Calu3 (cell line): ENCODE measurements around the gene KCNAB3. TPM values are rescaled to one million over a fixed set of nuclear protein-coding genes. Genes with fewer than 3 reads are reported as not detected.

ENCODE experiments used
- BruUV-seq: library from RNA; stranded (reverse); fragments of 400-500 nt; replicated peaks from 2 replicates; lab custom pipeline; 2021; lab: Mats Ljungman, UMichigan
- CTCF ChIA-PET: fragments of 300-600 bp; sonication (Branson Sonifier 250); formaldehyde crosslinking; loops from one replicate; lab custom pipeline; 2022; ENCODE audit warnings: antibody characterized with exemption; lab: Charles Lee
- DNase-seq: peaks from one replicate; pipeline ENCODE4 v3.0.0; 2022
- H3K27ac Mint-ChIP-seq: one replicate; pipeline ENCODE4 v1.8.0; 2022; ENCODE audit warnings: mixed read lengths; ENCODE audit not compliant: unreplicated experiment
- H3K27me3 Mint-ChIP-seq: one replicate; pipeline ENCODE4 v1.8.0; 2022; ENCODE audit warnings: mixed read lengths; ENCODE audit not compliant: unreplicated experiment
- H3K36me3 Mint-ChIP-seq: one replicate; pipeline ENCODE4 v1.8.0; 2022; ENCODE audit warnings: mild to moderate bottlenecking, moderate library complexity, mixed read lengths; ENCODE audit not compliant: insufficient read depth, unreplicated experiment
- H3K4me1 Mint-ChIP-seq: one replicate; pipeline ENCODE4 v1.8.0; 2022; ENCODE audit warnings: mild to moderate bottlenecking, low read depth, mixed read lengths; ENCODE audit not compliant: unreplicated experiment
- H3K4me3 Mint-ChIP-seq: one replicate; pipeline ENCODE4 v1.8.0; 2022; ENCODE audit warnings: mild to moderate bottlenecking, low read depth, moderate library complexity, mixed read lengths; ENCODE audit not compliant: unreplicated experiment
- H3K9me3 Mint-ChIP-seq: one replicate; pipeline ENCODE4 v1.8.0; 2022; ENCODE audit warnings: low read depth, mixed read lengths; ENCODE audit not compliant: unreplicated experiment
- intact Hi-C: fragments of 100-400 bp; cut with micrococcal nuclease; formaldehyde crosslinking; loops from one replicate; pipeline ENCODE4 v1.10.0; 2022; ENCODE audit not compliant: unreplicated experiment
- total RNA-seq: library from RNA; stranded (reverse); gene quantifications from 2 replicates; pipeline ENCODE4 v1.2.3, GENCODE V29; 2022
- TF ChIP-seq, protein P1 (sequence below): fragments of 200-600 bp; IDR thresholded peaks from one replicate; pipeline ENCODE4 v1.8.0; 2022; ENCODE audit warnings: antibody characterized with exemption; ENCODE audit not compliant: unreplicated experiment

The KCNAB3 gene
- total RNA-seq, 1 experiment from 2014 or later, result 4.8 TPM

DNA sequence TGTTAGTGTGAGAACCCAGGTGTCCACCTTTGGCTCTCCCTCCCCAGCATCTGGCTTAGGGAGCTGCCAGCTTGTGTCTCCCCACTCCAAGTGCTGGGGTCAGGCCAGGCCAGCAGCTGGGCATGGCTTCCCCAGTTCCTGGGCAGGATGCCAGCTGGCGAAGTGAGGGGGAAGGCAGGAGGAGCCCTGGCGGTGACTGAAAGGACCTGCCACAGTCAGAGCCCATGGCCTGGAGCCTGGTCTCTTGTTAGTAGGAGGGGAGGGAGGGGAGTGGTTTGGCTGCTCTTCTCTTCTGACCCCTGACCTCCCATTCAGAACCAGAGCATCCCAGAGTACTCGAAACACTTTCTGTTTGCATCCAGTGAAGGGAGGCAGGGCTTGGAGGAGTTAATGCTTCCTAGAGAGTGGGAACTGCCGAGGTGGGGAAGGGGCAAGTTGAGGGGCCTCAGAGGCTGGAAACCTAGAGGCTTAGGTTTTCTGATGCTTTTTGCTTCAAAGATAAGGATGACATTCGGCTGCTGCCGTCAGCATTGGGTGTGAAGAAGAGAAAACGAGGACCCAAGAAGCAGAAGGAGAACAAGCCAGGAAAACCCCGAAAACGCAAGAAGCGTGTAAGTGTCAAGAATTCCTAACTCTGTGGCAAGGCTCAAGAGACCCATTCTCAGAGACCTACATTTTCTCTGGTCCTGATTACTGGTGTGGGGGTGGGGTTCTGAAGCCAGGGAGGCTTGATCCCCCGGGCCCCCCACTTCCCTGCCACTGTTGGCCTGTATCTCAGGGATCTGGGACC is 40.3 kb downstream of the KCNAB3 start:
- CTCF ChIA-PET, result interaction anchor here (0.9 to 1.2 kb wide), 2 partner anchors 57 to 100 kb away, joined by 3 read pairs; no protein-coding TSS in a partner anchor
- Mint-ChIP-seq H3K27me3 (no peaks in the 10 kb centered on the region), H3K27ac (no peak overlapping the region), H3K36me3 (peaks cover 10% of the 10 kb centered on the region), H3K9me3 (no peaks in the 10 kb centered on the region), H3K4me1 (peaks cover 8% of the 10 kb centered on the region), H3K4me3 (no peak overlapping the region)
- TF ChIP-seq, protein P1, sequence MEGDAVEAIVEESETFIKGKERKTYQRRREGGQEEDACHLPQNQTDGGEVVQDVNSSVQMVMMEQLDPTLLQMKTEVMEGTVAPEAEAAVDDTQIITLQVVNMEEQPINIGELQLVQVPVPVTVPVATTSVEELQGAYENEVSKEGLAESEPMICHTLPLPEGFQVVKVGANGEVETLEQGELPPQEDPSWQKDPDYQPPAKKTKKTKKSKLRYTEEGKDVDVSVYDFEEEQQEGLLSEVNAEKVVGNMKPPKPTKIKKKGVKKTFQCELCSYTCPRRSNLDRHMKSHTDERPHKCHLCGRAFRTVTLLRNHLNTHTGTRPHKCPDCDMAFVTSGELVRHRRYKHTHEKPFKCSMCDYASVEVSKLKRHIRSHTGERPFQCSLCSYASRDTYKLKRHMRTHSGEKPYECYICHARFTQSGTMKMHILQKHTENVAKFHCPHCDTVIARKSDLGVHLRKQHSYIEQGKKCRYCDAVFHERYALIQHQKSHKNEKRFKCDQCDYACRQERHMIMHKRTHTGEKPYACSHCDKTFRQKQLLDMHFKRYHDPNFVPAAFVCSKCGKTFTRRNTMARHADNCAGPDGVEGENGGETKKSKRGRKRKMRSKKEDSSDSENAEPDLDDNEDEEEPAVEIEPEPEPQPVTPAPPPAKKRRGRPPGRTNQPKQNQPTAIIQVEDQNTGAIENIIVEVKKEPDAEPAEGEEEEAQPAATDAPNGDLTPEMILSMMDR, result peak; percentile 23
- peak; percentile 93 for DNase-seq
- BruUV-seq, result no TSS peak
- intact Hi-C loops, result loop anchor here (10.0 kb wide), 1 partner anchor 45 kb away; the partner anchor contains the start of genes CNTROB and TRAPPC1

DNA sequence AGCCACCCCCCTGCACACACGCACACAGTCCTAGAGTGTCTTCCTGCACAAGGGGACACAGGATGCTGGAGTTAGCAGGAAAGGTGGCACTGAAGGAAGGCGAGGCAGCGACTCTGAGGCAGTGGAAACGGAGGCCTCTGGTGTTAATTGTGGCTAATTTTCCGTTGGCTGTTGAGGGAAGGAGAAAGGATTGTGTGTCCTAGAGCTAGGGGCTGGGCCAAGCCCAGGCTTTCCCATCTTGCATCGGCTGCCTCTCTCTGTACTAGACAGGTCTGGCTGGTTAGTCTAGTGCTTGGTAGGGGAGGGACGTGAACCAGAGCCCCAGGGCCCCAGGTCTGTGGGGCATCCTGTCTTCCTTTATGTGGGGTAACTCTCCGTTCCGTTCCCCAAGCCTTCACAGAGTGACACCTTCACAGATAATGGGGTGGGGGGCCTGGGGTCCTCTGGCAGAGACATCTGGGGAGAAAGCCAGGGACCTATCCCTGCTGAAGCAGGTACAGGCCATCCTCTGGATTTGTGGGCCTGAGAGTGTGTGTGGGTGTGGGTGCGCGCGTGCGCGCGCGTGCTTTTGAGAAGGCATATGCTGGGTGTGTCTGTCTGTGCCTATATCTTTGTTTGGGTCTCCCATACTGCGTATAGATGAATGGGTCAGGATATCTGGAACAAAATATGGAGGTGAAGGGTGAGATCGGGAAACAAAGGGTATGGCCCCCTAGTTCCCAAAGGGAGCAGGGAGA is 41.3 kb downstream of the KCNAB3 start, which contains the start of gene CHD3:
CHD3 (plus strand) TSS at position 606 of the 737 bp plus-strand sequence. CDS start 212 bp downstream, outside the sequence.
- peaks cover 17% of the 10 kb centered on the region for H3K36me3 Mint-ChIP-seq
- TF ChIP-seq, protein P1, result no peak
- H3K9me3 Mint-ChIP-seq, result no peaks in the 10 kb centered on the region
- intact Hi-C loops, result loop anchor here (10.0 kb wide), 1 partner anchor 46 kb away; the partner anchor contains the start of genes CNTROB and TRAPPC1
- H3K27ac Mint-ChIP-seq, result no peak within 1 kb of the TSS
- CTCF ChIA-PET, result interaction anchor here (0.9 to 1.2 kb wide), 2 partner anchors 56 to 101 kb away, joined by 3 read pairs; no protein-coding TSS in a partner anchor
- no peak within 1 kb of the TSS for H3K4me3 Mint-ChIP-seq
- H3K4me1 Mint-ChIP-seq, result peaks cover 8% of the 10 kb centered on the region
- BruUV-seq, result no TSS peak
- DNase-seq, result peak; percentile 61
- H3K27me3 Mint-ChIP-seq, result no peaks in the 10 kb centered on the region

DNA sequence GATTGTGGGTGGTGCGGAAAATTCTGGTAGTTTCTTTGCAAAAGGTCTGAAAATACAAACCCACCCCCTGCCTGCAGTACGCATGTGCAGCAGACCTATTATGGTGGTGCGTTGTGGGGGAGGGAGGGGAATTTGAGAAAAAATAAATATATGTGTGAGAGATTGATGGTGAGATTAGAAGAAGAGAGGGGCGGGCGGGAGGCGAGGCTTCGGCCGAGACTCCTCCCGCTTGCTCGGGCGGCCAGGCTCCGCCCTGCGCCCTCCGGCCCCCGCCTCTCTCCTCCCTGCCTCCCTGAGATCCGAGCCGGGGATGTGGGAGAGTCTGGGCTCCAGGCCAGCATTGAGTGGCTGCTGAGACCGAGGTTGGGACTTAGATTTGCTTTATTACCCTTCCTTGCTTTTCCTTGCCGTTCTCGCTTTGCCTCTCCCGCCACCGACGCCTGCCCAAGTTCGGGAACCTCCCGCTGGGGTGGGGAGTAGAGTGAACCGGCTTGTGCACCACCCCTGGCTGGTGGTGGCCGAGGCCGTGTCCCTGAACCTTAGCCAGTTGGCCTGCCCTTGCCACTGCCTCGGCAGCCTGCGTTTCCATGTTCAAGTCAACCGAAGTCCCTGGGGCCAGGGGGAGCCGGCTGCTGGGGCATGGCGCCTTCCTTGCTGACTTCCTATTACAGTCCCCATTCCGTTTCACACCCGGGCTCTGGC is 42.0 kb downstream of the KCNAB3 start:
- Mint-ChIP-seq H3K4me3 (no peak overlapping the region), H3K36me3 (peaks cover 17% of the 10 kb centered on the region), H3K9me3 (no peaks in the 10 kb centered on the region), H3K27ac (no peak overlapping the region), H3K4me1 (peaks cover 8% of the 10 kb centered on the region), H3K27me3 (no peaks in the 10 kb centered on the region)
- TF ChIP-seq, protein P1, result no peak
- DNase-seq, result peak; percentile 85
- intact Hi-C loops, result loop anchor here (10.0 kb wide), 1 partner anchor 47 kb away; the partner anchor contains the start of genes CNTROB and TRAPPC1
- no TSS peak for BruUV-seq
- CTCF ChIA-PET, result no interaction called here

DNA sequence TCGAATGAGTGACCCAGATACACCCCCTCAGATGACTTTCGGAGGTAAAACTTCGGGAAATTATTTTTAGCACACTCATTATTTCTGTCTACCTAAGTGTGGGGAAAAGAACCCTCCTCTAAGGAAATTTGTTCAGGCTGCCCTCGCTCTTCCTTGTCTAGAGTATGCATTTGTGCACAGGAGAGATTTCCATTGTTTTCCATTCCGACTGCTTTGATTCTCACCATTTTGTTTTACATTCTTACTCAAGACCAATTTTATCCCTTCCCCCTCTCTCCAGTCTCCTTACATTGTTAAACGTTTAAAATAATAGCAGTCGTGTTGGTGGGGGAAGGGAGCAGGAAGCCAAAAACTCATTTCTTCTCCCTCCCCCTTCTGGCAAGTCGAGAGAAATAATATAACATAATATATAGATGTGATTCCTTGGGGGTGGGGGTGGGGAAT is 42.6 kb downstream of the KCNAB3 start:
- TSS peak; percentile 50 for BruUV-seq
- CTCF ChIA-PET, result no interaction called here
- Mint-ChIP-seq H3K9me3 (no peaks in the 10 kb centered on the region), H3K27ac (no peak overlapping the region), H3K4me1 (peaks cover 8% of the 10 kb centered on the region), H3K27me3 (no peaks in the 10 kb centered on the region), H3K4me3 (no peak overlapping the region), H3K36me3 (peaks cover 17% of the 10 kb centered on the region)
- DNase-seq, result no peak
- intact Hi-C loops, result loop anchor here (10.0 kb wide), 1 partner anchor 48 kb away; the partner anchor contains the start of genes CNTROB and TRAPPC1
- TF ChIP-seq, protein P1, result no peak
